ENCODE data around the gene SLC25A45. TPM values are rescaled to one million over a fixed set of nuclear protein-coding genes. Genes with fewer than 3 reads are reported as not detected.
A peak's percentile ranks its signal among the peaks of the same experiment; 100 is the strongest.

SLC25A45 gene
- polyA plus RNA-seq, 2 of the 4 experiments (the other 2 are of a cell fraction): 3.1 to 8.1 TPM

DNA sequence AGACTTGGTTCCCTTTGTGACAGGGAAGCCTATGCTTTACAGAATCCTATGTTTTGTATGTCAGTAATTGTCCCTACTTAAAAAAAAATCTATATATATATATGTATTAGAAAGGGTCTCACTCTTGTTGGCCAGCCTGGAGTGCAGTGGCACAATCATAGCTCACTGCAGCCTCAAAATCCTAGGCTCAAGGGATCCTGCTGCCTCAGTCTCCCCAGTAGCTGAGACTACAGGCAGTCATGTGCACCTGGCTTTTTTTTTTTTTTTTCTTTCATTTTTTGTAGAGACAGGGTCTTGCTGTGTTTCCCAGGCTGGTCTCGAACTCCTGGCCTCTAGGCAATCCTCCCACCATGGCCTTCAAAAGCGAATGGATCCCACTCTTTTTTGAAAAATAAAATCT, 38.1 kb upstream of the SLC25A45 start:
- WGBS (ENCODE audit: missing lambda C conversion rate): 45% methylated on average over 2 of the region's 2 CpGs
- H3K4me2 ChIP-seq: peak overlapping the region; percentile 89
- ATAC-seq: no peak
- peak overlapping the region; percentile 97 to 100 for H3K27ac ChIP-seq
- ChIA-PET POLR2A (interaction anchor here (1.0 to 17.5 kb wide), 13 partner anchors 6 to 139 kb away, joined by 3 to 756 read pairs (median 8); partner anchors contain the start of genes FRMD8, MALAT1, NEAT1 and SLC25A45), CTCF (interaction anchor here (0.8 to 17.0 kb wide), 6 partner anchors 16 to 91 kb away, joined by 3 to 208 read pairs (median 6); partner anchors contain the start of genes FRMD8 and SLC25A45)
- H3K4me1 ChIP-seq: peaks cover 51% of the 10 kb centered on the region
- DNase-seq (ENCODE audit: low read depth in 1 of 2, low spot score in 1 of 2): no peak
- TF ChIP-seq ZSCAN20 (CRISPR knock-in tag; IDR thresholded peaks at IDR 0.05) (peak; percentile 86), BHLHE40 (IDR thresholded peaks at IDR 0.05; ENCODE audit: low read depth, low read length) (no peak), HMGXB4 (CRISPR knock-in tag; IDR thresholded peaks at IDR 0.05; ENCODE audit: borderline replicate concordance) (no peak), RAD21 (conservative IDR thresholded peaks at IDR 0.05 in 1 of 2, IDR thresholded peaks at IDR 0.05 in 1 of 2) (no peak), FOSB (CRISPR knock-in tag; IDR thresholded peaks at IDR 0.05) (no peak), SMC3 (IDR thresholded peaks at IDR 0.05) (no peak), HEYL (CRISPR knock-in tag; IDR thresholded peaks at IDR 0.05) (peak; percentile 83), GATA3 (IDR thresholded peaks at IDR 0.05; ENCODE audit: borderline replicate concordance) (no peak), HOXA7 (CRISPR knock-in tag; IDR thresholded peaks at IDR 0.05) (0 out of 2 replicates have a peak, but pooled peaks have one; percentile 5), JUN (IDR thresholded peaks at IDR 0.05) (no peak), REST (IDR thresholded peaks at IDR 0.05) (no peak), TFCP2L1 (CRISPR knock-in tag; IDR thresholded peaks at IDR 0.05) (no peak), HOXB13 (CRISPR knock-in tag; IDR thresholded peaks at IDR 0.05; ENCODE audit: low read depth) (0 out of 2 replicates have a peak, but pooled peaks have one; percentile 32)
- TF ChIP-seq, protein P1, sequence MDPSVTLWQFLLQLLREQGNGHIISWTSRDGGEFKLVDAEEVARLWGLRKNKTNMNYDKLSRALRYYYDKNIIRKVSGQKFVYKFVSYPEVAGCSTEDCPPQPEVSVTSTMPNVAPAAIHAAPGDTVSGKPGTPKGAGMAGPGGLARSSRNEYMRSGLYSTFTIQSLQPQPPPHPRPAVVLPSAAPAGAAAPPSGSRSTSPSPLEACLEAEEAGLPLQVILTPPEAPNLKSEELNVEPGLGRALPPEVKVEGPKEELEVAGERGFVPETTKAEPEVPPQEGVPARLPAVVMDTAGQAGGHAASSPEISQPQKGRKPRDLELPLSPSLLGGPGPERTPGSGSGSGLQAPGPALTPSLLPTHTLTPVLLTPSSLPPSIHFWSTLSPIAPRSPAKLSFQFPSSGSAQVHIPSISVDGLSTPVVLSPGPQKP (IDR thresholded peaks at IDR 0.05; ENCODE audit: low read depth, low read length): no peak
- no peak for FAIRE-seq
- H3K9me3 ChIP-seq: no peaks in the 10 kb centered on the region
- H3K4me3 ChIP-seq: peak overlapping the region; percentile 95; the same call in 2 of the 3 replicates

DNA sequence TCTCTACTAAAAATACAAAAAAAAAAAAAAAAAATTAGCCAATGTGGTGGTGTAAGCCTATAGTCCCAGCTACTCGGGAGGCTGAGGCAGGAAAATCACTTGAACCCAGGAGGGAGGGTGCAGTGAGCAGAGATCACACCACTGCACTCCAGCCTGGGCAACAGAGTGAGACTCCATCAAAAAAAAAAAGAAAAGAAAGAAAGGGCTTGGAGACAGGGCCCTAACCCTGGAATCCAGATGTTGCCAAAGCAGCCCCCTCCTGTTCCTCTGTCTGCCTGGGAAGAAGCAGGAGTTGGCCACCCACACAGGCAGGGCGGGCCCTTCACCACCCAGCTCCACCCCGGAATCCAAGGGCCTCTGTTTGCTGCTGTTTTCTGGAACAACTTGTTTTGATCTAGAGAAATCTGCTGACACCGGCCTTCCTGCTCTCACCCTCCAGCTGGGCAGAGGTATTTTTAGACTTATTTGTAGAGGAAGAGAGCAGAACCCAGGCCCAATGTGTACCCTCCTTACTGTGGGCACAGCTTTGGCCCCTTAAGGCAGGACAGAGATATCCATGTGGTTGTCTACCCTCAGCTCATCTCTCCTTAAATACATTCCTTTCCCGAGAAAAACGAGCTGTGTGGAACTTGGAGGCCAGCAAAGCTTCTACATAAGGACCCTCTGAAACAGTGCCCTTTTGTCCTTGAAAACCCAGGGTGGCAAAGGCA, 37.5 kb upstream of the SLC25A45 start:
- ChIA-PET CTCF (interaction anchor here (0.8 to 17.0 kb wide), 7 partner anchors 17 to 90 kb away, joined by 3 to 208 read pairs (median 5); partner anchors contain the start of genes FRMD8 and SLC25A45), POLR2A (interaction anchor here (0.6 to 17.5 kb wide), 15 partner anchors 7 to 145 kb away, joined by 3 to 756 read pairs (median 10); partner anchors contain the start of genes FRMD8, MALAT1, NEAT1 and SLC25A45)
- TF ChIP-seq SMC3 (IDR thresholded peaks at IDR 0.05) (no peak), HMGXB4 (CRISPR knock-in tag; IDR thresholded peaks at IDR 0.05; ENCODE audit: borderline replicate concordance) (no peak), HEYL (CRISPR knock-in tag; IDR thresholded peaks at IDR 0.05) (peak; percentile 11; the same call in 1 of the 2 replicates), TP53 (CRISPR knock-in tag; IDR thresholded peaks at IDR 0.05) (0 out of 2 replicates have a peak, but pooled peaks have one; percentile 46), PHF8 (IDR thresholded peaks at IDR 0.05; ENCODE audit: borderline replicate concordance, low read depth) (no peak), NFE2L2 (conservative IDR thresholded peaks at IDR 0.05; ENCODE audit: low read length) (peak; percentile 3; the same call in 1 of the 2 replicates), ATOH8 (CRISPR knock-in tag; IDR thresholded peaks at IDR 0.05; ENCODE audit: low read depth) (peak; percentile 64; the same call in 1 of the 2 replicates), BHLHE40 (IDR thresholded peaks at IDR 0.05; ENCODE audit: low read depth, low read length) (no peak), ZNF302 (CRISPR knock-in tag; IDR thresholded peaks at IDR 0.05) (peak; percentile 52; the same call in 1 of the 2 replicates), CHD4 (IDR thresholded peaks at IDR 0.05; ENCODE audit: borderline replicate concordance) (no peak), MYC (IDR thresholded peaks at IDR 0.05; ENCODE audit: borderline replicate concordance, low read length) (no peak), EHMT2 (IDR thresholded peaks at IDR 0.05; ENCODE audit: low read depth) (no peak), RARB (CRISPR knock-in tag; IDR thresholded peaks at IDR 0.05) (no peak)

More for the DNA sequence above, 37.5 kb upstream of the SLC25A45 start:
- ATAC-seq (peak in 1 of 2 experiments; percentile 11; a peak in 3 of 6 replicates), DNase-seq (ENCODE audit: low read depth in 1 of 2, low spot score in 1 of 2) (peak in 1 of 2 experiments; percentile 94), FAIRE-seq (no peak)
- Histone ChIP-seq H3K4me3 (peak overlapping the region; percentile 95), H3K4me1 (peaks cover 52% of the 10 kb centered on the region), H3K4me2 (peak overlapping the region; percentile 89), H3K27ac (peak overlapping the region; percentile 97 to 100), H3K9me3 (no peaks in the 10 kb centered on the region)
- 5% methylated on average over 6 of the region's 6 CpGs for WGBS (ENCODE audit: missing lambda C conversion rate)

Data from A549 (cell line).